Uterus (tissue), 4 donors: ENCODE measurements around the gene TBC1D19. TPM values are rescaled to one million over a fixed set of nuclear protein-coding genes. Genes with fewer than 3 reads are reported as not detected.
A peak's percentile ranks its signal among the peaks of the same experiment; 100 is the strongest.

Experiments
- DNase-seq, 2 donors: peaks; one replicate each; pipeline ENCODE4 v3.0.0-alpha.2; 2019 to 2020
- H3K27ac ChIP-seq, 2 donors: fragments of 200-600 bp; sonication (generic); 1 replicate in 1 of 2; 2 replicates in 1 of 2; pipeline ENCODE4 v1.5.1; 2016 to 2018
- H3K27me3 ChIP-seq, 2 donors: fragments of 200-600 bp; sonication (generic); one replicate each; pipeline ENCODE4 v1.5.1; 2018 to 2019; ENCODE audit warnings: control low read depth in 1 of 2
- H3K36me3 ChIP-seq, 2 donors: fragments of 200-600 bp; sonication (generic); one replicate each; pipeline ENCODE4 v1.5.1; 2019; ENCODE audit warnings: control low read depth in 1 of 2
- H3K4me1 ChIP-seq, 2 donors: fragments of 200-600 bp; sonication (generic); one replicate each; pipeline ENCODE4 v1.5.1; 2018 to 2019; ENCODE audit warnings: control low read depth in 1 of 2
- H3K4me3 ChIP-seq, 2 donors: fragments of 200-600 bp; sonication (generic); 1 replicate in 1 of 2; 2 replicates in 1 of 2; pipeline ENCODE4 v1.5.1; 2018 to 2019; ENCODE audit warnings: mild to moderate bottlenecking in 1 of 2
- H3K9me3 ChIP-seq, 2 donors: fragments of 200-600 bp; sonication (generic); one replicate each; pipeline ENCODE4 v1.5.1; 2019; ENCODE audit warnings: control low read depth in 1 of 2
- POLR2A ChIP-seq, 2 donors: fragments of 450-650 bp; IDR thresholded peaks; one replicate each; pipeline ENCODE4 v1.6.1; 2016; ENCODE audit warnings: antibody characterized with exemption in 2 of 2, mild to moderate bottlenecking in 1 of 2, moderate library complexity in 1 of 2
- intact Hi-C: fragments of 100-400 bp; cut with DNase I; formaldehyde crosslinking; loops from one replicate; pipeline ENCODE4 v1.15.1; 2023; ENCODE audit warnings: low total_unique reads
- total RNA-seq, 4 donors: library from RNA; depleted of rRNA in 3 of 4; stranded (reverse); fragments of >200 nt in 3 of 4; gene quantifications; one replicate each; pipeline versions ENCODE4 v1.1.0 to v1.2.4, GENCODE V29; 2014 to 2023
- TF ChIP-seq, protein P1 (sequence below), 4 experiments: fragments of 200-600 bp in 2 of 4; fragments of 450-650 bp in 2 of 4; sonication (generic) in 2 of 4; IDR thresholded peaks; one replicate each; pipeline ENCODE4 v1.5.1; 2016 to 2019; ENCODE audit warnings: antibody characterized with exemption in 4 of 4, mild to moderate bottlenecking in 2 of 4, moderate library complexity in 1 of 4
- donor health status: DM: yes; HTN: yes; CAD: no.

Gene TBC1D19
- total RNA-seq, 4 donors from 2014 or later: 5.4 to 69.6 (median 25.2) TPM

DNA sequence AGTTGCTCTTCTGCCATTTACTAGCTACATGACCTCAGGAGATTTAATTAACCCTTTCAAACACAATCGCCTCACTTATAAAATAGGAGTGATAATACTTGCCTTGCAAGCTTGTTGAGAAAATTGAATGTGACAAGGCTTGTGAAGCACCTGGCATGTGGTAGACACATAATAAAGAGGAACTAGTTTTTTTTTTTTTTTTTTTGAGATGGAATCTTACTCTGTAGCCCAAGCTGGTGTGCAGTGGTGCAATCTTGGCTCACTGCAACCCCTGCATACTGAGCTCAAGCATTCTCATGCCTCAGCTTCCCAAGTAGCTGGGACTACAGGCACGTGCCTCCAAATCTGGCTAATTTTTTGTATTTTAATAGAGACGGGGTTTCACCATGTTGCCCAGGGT is 203.0 kb downstream of the TBC1D19 start:
- H3K4me1 ChIP-seq: peaks cover 3 to 4% of the 10 kb centered on the region in 2 donors
- TF ChIP-seq, protein P1, sequence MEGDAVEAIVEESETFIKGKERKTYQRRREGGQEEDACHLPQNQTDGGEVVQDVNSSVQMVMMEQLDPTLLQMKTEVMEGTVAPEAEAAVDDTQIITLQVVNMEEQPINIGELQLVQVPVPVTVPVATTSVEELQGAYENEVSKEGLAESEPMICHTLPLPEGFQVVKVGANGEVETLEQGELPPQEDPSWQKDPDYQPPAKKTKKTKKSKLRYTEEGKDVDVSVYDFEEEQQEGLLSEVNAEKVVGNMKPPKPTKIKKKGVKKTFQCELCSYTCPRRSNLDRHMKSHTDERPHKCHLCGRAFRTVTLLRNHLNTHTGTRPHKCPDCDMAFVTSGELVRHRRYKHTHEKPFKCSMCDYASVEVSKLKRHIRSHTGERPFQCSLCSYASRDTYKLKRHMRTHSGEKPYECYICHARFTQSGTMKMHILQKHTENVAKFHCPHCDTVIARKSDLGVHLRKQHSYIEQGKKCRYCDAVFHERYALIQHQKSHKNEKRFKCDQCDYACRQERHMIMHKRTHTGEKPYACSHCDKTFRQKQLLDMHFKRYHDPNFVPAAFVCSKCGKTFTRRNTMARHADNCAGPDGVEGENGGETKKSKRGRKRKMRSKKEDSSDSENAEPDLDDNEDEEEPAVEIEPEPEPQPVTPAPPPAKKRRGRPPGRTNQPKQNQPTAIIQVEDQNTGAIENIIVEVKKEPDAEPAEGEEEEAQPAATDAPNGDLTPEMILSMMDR (IDR thresholded peaks at IDR 0.05): no peak
- TF ChIP-seq POLR2A (IDR thresholded peaks at IDR 0.05): no peak
- no peak for DNase-seq
- intact Hi-C loops: no loop called here
- H3K27me3 ChIP-seq: no peaks in the 10 kb centered on the region
- H3K9me3 ChIP-seq: no peaks in the 10 kb centered on the region
- no peak overlapping the region for H3K4me3 ChIP-seq
- H3K36me3 ChIP-seq: no peaks in the 10 kb centered on the region
- H3K27ac ChIP-seq: no peak overlapping the region

DNA sequence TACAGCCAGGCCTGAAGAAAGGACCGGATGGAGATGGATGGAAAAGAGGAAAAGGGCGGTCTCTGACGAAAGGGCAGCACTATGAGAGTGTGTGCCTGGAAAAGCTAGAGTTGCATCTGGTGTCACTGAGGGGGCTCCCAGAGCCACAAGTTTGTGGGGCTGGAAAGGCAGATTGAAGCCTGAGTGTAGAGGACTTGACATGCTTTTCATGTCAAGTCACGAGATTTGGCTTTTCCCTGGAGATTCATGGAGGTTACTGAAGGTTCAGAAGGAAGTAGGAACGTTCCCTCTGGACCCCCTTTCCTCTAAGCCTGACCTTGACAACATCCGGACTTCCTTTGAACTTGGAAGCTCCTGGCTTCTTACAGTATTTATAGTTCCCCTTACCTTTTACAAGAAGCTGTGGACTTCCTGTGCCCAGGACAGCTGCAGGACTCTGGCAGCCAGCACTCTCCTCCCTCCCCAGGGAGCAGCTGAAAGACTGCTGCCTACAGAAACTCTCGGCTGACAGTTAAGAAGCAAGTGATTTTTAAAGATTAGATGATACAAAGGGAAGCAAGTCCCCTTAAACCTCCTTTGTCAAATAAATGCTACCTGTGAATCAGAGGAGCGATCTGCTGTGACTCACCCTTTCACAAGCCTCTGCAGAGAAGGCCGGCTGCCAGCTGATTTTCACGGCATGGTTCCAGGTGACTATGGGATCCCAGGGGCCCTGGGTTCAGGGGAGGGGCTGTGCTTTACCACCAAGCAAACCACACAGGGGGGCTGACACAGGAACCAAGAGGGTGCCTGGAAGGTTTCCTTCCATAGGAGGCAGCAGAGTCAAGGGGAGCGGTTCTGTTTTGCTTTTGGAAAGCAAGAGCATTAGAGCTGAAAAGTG is 203.8 kb downstream of the TBC1D19 start:
- no peak overlapping the region for H3K4me3 ChIP-seq
- TF ChIP-seq, protein P1 (IDR thresholded peaks at IDR 0.05): peak in 3 of 4 experiments; percentile 6 to 34 (median 19)
- TF ChIP-seq POLR2A (IDR thresholded peaks at IDR 0.05): no peak
- no peaks in the 10 kb centered on the region for H3K27me3 ChIP-seq
- peaks cover 3 to 4% of the 10 kb centered on the region in 2 donors for H3K4me1 ChIP-seq
- DNase-seq: peak; percentile 32 to 38
- intact Hi-C loops: no loop called here
- no peaks in the 10 kb centered on the region for H3K36me3 ChIP-seq
- peak overlapping the region; percentile 41 to 54 for H3K27ac ChIP-seq
- no peaks in the 10 kb centered on the region for H3K9me3 ChIP-seq

DNA sequence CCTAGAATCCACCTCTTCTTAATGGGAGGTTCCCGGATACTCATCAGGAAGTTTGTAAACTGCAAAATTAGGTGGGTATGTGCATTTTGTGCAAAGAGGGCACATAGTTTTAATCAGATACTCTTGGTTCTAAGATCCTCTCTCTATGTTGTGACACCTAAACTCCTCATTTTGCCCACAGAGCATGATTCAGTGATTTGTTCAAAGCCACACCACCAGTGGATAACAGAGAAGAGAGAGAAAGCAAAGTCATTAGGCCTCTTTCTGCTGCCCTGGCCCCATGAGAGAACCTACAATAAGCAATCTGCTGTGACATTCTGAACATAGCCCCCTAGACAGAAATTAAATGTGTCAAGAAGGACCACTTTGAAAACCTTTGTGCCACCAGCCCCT is 204.5 kb downstream of the TBC1D19 start:
- peaks cover 3 to 4% of the 10 kb centered on the region in 2 donors for H3K4me1 ChIP-seq
- no peaks in the 10 kb centered on the region for H3K9me3 ChIP-seq
- no peak for DNase-seq
- H3K4me3 ChIP-seq: no peak overlapping the region
- no peaks in the 10 kb centered on the region for H3K27me3 ChIP-seq
- TF ChIP-seq, protein P1 (IDR thresholded peaks at IDR 0.05): no peak
- TF ChIP-seq POLR2A (IDR thresholded peaks at IDR 0.05): no peak
- H3K36me3 ChIP-seq: no peaks in the 10 kb centered on the region
- intact Hi-C loops: no loop called here
- H3K27ac ChIP-seq: peak overlapping the region; percentile 41 to 54

DNA sequence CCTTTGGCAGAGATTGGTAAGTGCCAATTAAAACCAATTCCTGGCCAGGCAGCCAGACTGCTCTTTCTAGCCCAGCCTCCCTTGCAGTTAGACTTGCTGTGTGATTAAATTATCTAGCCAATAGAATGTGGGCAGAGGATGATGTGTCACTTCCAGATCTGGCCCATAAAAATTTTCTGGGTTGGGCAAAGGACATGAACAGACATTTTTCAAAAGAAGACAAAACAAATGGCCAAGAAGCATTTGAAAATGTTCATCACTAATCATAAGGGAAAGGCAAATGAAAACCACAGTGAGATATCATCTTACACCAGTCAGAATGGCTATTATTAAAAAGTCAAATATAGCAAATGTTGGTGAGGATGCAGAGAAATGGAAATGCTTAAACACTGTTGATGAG is 205.3 kb downstream of the TBC1D19 start:
- DNase-seq: no peak
- H3K9me3 ChIP-seq: no peaks in the 10 kb centered on the region
- peaks cover 3 to 4% of the 10 kb centered on the region in 2 donors for H3K4me1 ChIP-seq
- no peak overlapping the region for H3K27ac ChIP-seq
- H3K27me3 ChIP-seq: no peaks in the 10 kb centered on the region
- intact Hi-C loops: no loop called here
- TF ChIP-seq, protein P1 (IDR thresholded peaks at IDR 0.05): no peak
- no peak for TF ChIP-seq POLR2A (IDR thresholded peaks at IDR 0.05)
- no peak overlapping the region for H3K4me3 ChIP-seq
- no peaks in the 10 kb centered on the region for H3K36me3 ChIP-seq

DNA sequence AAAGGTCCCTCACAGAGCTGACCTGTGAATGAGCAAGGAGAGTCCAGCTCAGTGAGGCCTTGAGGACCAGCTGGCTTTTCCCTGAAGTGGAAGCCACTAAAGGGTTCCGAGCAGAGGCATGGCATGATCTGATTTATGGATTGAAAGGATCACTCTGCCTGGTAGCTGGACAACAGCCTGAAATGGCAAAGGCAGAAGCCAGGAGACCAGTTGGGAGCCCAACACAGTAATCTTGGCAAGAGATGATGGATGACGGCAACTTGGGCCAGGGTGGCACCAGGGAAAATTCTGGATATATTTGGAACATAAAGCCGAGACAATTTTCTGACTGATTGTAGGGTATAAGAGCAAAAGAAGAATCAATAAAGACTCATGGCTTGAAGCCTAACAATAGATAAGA is 207.5 kb downstream of the TBC1D19 start:
- intact Hi-C loops: no loop called here
- H3K27me3 ChIP-seq: no peaks in the 10 kb centered on the region
- no peak for DNase-seq
- no peak for TF ChIP-seq POLR2A (IDR thresholded peaks at IDR 0.05)
- TF ChIP-seq, protein P1 (IDR thresholded peaks at IDR 0.05): no peak
- no peak overlapping the region for H3K27ac ChIP-seq
- H3K9me3 ChIP-seq: no peaks in the 10 kb centered on the region
- H3K4me1 ChIP-seq: peaks cover 3 to 4% of the 10 kb centered on the region in 2 donors
- H3K4me3 ChIP-seq: no peak overlapping the region
- H3K36me3 ChIP-seq: no peaks in the 10 kb centered on the region
